ENCODE results near the gene CCNI.

Gene CCNI

DNA sequence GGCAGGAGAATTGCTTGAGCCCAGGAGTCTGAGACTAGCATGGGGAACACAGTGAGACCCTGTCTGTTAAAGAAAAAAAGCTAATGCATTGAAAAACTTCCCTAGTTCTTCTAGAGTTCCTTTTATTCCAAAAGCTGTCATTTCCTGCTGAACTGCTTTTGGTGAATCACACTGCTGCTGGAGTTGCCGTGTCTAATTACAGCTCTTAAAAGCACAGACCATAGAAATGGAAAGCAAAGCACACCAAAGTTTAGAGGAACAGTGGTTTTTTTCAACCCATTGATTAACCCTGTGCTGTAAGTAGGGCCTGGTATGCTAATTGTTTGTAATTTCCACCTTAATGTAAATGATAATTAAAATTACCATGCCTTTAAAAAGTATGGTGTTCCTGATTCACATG is 73.9 kb downstream of the CCNI start:
- no peak for DNase-seq

DNA sequence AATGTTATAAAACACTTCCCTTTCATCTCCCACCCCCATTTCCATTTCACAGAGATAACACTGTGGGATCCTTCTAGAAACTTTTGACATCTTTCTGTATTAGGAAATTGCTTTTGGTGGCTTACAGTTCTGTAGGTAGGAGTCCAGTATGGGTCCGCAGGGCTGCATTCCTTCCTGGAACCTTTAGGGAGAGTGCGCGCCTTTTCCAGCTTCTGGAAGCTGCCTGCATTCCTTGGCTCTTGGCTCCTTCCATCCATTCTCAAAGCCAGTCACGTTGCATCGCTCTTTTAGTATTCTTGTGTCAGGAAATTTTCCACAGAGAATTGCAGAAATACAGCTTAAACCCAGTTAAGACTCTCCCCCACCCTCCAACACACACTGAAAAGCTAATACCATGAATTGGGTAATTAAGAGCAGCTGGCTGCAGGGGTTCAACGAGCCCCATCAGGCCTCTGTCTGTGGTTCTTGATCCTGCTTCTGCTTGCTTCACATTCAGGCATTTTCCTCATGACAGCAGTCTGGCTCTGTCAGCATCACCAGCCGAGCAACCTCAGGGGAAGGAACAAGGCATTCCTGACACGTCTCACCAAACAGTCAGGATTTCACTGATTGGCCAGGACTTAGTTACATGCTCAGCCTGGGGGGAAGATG is 77.4 kb downstream of the CCNI start:
- no peak for DNase-seq

DNA sequence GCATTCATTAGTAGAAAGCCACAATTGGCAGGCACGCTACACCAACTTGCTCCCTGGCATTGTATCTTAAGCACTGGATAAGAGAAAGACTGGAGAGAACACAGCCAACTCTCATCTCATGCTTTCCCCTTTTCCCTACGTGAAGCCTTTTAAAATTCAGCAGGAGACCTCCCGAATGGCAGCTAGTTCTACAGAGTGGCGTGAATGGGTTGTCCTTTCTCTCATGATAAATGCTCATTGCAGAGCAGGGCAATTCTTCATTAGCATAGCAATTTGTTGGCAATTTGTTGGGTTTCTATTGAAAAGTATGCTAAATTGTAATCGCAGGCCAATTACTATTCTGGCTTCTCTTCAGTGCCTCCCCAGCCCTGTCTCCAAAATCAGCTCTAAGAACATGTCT is 78.3 kb downstream of the CCNI start:
- no peak for DNase-seq

Measured in hematopoietic multipotent progenitor cell treated with erythropoietin and hydrocortisone succinate and interleukin-3 and kit ligand, for 6 days (in vitro differentiated cells).